IMR-90 (cell line): ENCODE results near the gene MED12L. TPM values are rescaled to one million over a fixed set of nuclear protein-coding genes. Genes with fewer than 3 reads are reported as not detected.

Experiments used
- ATAC-seq: fragments of 200-7000 bp; cut with Tn5 transposase; 2 replicates; pipeline ENCODE4 v1.9.1; 2020; ENCODE audit warnings: low read depth, mild to moderate bottlenecking, moderate library complexity
- BruUV-seq: library from RNA; stranded (reverse); fragments of 400-500 nt; replicated peaks from 2 replicates; lab custom pipeline; 2021; lab: Mats Ljungman, UMichigan
- CTCF ChIA-PET: fragments of 300-600 bp; formaldehyde crosslinking; extraction: SDS; loops from one replicate; lab custom pipeline; 2021; ENCODE audit warnings: antibody characterized with exemption; lab: Yijun Ruan, JAX
- POLR2A ChIA-PET: fragments of 300-600 bp; sonication (Branson Sonifier 250); formaldehyde crosslinking; loops from one replicate; lab custom pipeline; 2022; ENCODE audit warnings: antibody characterized with exemption; ENCODE audit not compliant: unreplicated experiment; lab: Charles Lee
- DNase-seq: peaks from one replicate; pipeline ENCODE4 v3.0.0; 2013
- H2AFZ ChIP-seq: replicated peaks from 2 replicates; pipeline ENCODE3; 2013; ENCODE audit warnings: low read length, mild to moderate bottlenecking; ENCODE audit not compliant: poor library complexity
- H2AK5ac ChIP-seq: 2 replicates; pipeline ENCODE4 v1.6.1; 2013; ENCODE audit warnings: low read depth, low read length, inconsistent platforms
- H2AK9ac ChIP-seq: replicated peaks from 2 replicates; pipeline ENCODE3; 2013; ENCODE audit warnings: mild to moderate bottlenecking, low read depth, low read length, moderate library complexity; ENCODE audit not compliant: poor library complexity
- H2BK120ac ChIP-seq: 2 replicates; pipeline ENCODE4 v1.6.1; 2013; ENCODE audit warnings: low read depth, low read length, inconsistent platforms
- H2BK15ac ChIP-seq: 3 replicates; pipeline ENCODE4 v1.6.1; 2013; ENCODE audit warnings: low read depth, low read length, inconsistent platforms
- H2BK20ac ChIP-seq: 2 replicates; pipeline ENCODE4 v1.6.1; 2013; ENCODE audit warnings: low read depth, mild to moderate bottlenecking, inconsistent platforms, low read length, moderate library complexity
- H2BK5ac ChIP-seq: 2 replicates; pipeline ENCODE4 v1.6.1; 2013; ENCODE audit warnings: mild to moderate bottlenecking, low read depth, low read length, inconsistent platforms; ENCODE audit not compliant: poor library complexity, severe bottlenecking
- H3K14ac ChIP-seq: replicated peaks from 2 replicates; pipeline ENCODE4 v1.6.1; 2013; ENCODE audit warnings: low read depth, low read length, inconsistent platforms
- H3K18ac ChIP-seq: 2 replicates; pipeline ENCODE4 v1.6.1; 2013; ENCODE audit warnings: low read depth, low read length, control low read depth
- H3K23ac ChIP-seq: 2 replicates; pipeline ENCODE4 v1.6.1; 2013; ENCODE audit warnings: low read depth, low read length, inconsistent platforms
- H3K27ac ChIP-seq: 2 replicates; pipeline ENCODE4 v1.5.1; 2013; ENCODE audit warnings: mild to moderate bottlenecking, control low read depth, low read length; ENCODE audit not compliant: insufficient read depth
- H3K27me3 ChIP-seq: 2 replicates; pipeline ENCODE4 v1.6.1; 2013; ENCODE audit warnings: low read length; ENCODE audit not compliant: control insufficient read depth, insufficient read depth
- H3K36me3 ChIP-seq: 2 replicates; pipeline ENCODE4 v1.6.1; 2013; ENCODE audit warnings: low read length, mixed read lengths; ENCODE audit not compliant: control insufficient read depth, insufficient read depth
- H3K4ac ChIP-seq: 2 replicates; pipeline ENCODE4 v1.6.1; 2013; ENCODE audit warnings: low read depth, low read length, inconsistent platforms
- H3K4me1 ChIP-seq: 2 replicates; pipeline ENCODE4 v1.6.1; 2013; ENCODE audit warnings: low read length, mixed read lengths; ENCODE audit not compliant: control insufficient read depth, insufficient read depth
- H3K4me2 ChIP-seq: 2 replicates; pipeline ENCODE4 v1.6.1; 2013; ENCODE audit warnings: low read depth, mild to moderate bottlenecking, control low read depth, low read length, moderate library complexity
- H3K4me3 ChIP-seq: 2 replicates; pipeline ENCODE4 v1.5.1; 2013; ENCODE audit warnings: low read depth, mild to moderate bottlenecking, control low read depth, low read length, moderate library complexity; ENCODE audit not compliant: insufficient read depth
- H3K56ac ChIP-seq: 2 replicates; pipeline ENCODE4 v1.6.1; 2013; ENCODE audit warnings: low read length, inconsistent platforms; ENCODE audit not compliant: insufficient read depth; ENCODE audit errors: extremely low read depth
- H3K79me1 ChIP-seq, 2 experiments: 2 replicates each; pipeline ENCODE4 v1.6.1; 2013; ENCODE audit warnings: low read length in 2 of 2, inconsistent platforms in 1 of 2, low read depth in 1 of 2
- H3K9ac ChIP-seq: 2 replicates; pipeline ENCODE4 v1.6.1; 2013; ENCODE audit warnings: low read depth, low read length, control low read depth
- H3K9me1 ChIP-seq: 2 replicates; pipeline ENCODE4 v1.6.1; 2013; ENCODE audit warnings: low read length, inconsistent platforms; ENCODE audit not compliant: insufficient read depth
- H3K9me3 ChIP-seq: 2 replicates; pipeline ENCODE4 v1.6.1; 2013; ENCODE audit warnings: low read length; ENCODE audit not compliant: control insufficient read depth, insufficient read depth
- H4K20me1 ChIP-seq: 2 replicates; pipeline ENCODE4 v1.6.1; 2013; ENCODE audit warnings: low read length, inconsistent platforms; ENCODE audit not compliant: insufficient read depth
- H4K5ac ChIP-seq: 2 replicates; pipeline ENCODE4 v1.6.1; 2013; ENCODE audit warnings: mild to moderate bottlenecking, low read depth, low read length, control low read depth
- H4K8ac ChIP-seq, 2 experiments: 2 replicates each; pipeline ENCODE4 v1.6.1; 2013; ENCODE audit warnings: low read depth in 2 of 2, low read length in 2 of 2, control low read depth in 1 of 2, inconsistent platforms in 1 of 2
- H4K91ac ChIP-seq: 2 replicates; pipeline ENCODE4 v1.6.1; 2013; ENCODE audit warnings: low read depth, low read length, inconsistent platforms; ENCODE audit not compliant: insufficient read depth
- BHLHE40 ChIP-seq: fragments of 150-350 bp; IDR thresholded peaks from 2 replicates; pipeline ENCODE4 v1.6.1; 2016; ENCODE audit warnings: mild to moderate bottlenecking, low read depth, low read length
- CEBPB ChIP-seq: IDR thresholded peaks from 2 replicates; pipeline ENCODE4 v1.6.1; 2012; ENCODE audit warnings: low read depth, low read length, improper control_type of control experiment
- CHD1 ChIP-seq: IDR thresholded peaks from 2 replicates; pipeline ENCODE4 v1.6.1; 2012; ENCODE audit warnings: low read depth, low read length, improper control_type of control experiment
- FOS ChIP-seq: fragments of 150-350 bp; IDR thresholded peaks from 2 replicates; pipeline ENCODE4 v1.6.1; 2016; ENCODE audit warnings: low read depth, low read length
- MAZ ChIP-seq: IDR thresholded peaks from 2 replicates; pipeline ENCODE4 v1.6.1; 2012; ENCODE audit warnings: low read depth, mild to moderate bottlenecking, low read length, improper control_type of control experiment, moderate library complexity, borderline replicate concordance
- MXI1 ChIP-seq: IDR thresholded peaks from 2 replicates; pipeline ENCODE4 v1.6.1; 2012; ENCODE audit warnings: low read depth, mild to moderate bottlenecking, low read length, moderate library complexity, borderline replicate concordance
- NFE2L2 ChIP-seq: fragments of 150-350 bp; IDR thresholded peaks from 2 replicates; pipeline ENCODE4 v1.6.1; 2016; ENCODE audit warnings: low read depth, mild to moderate bottlenecking, low read length
- RCOR1 ChIP-seq: IDR thresholded peaks from 2 replicates; pipeline ENCODE4 v1.6.1; 2012; ENCODE audit warnings: mild to moderate bottlenecking, low read length, improper control_type of control experiment; ENCODE audit not compliant: insufficient replicate concordance
- RFX5 ChIP-seq: IDR thresholded peaks from 2 replicates; pipeline ENCODE4 v1.8.0; 2012; ENCODE audit warnings: low read depth, mild to moderate bottlenecking, low read length, moderate library complexity
- WGBS, 2 experiments: methylation state at CpG; one replicate each; pipeline versions ENCODE4 v1.1.5 to v1.1.7; 2013; ENCODE audit warnings: missing lambda C conversion rate in 2 of 2; ENCODE audit not compliant: insufficient read length in 1 of 2; ENCODE audit errors: extremely low coverage in 2 of 2; 5-methylcytosine and 5-hydroxymethylcytosine counted together
- dilution Hi-C: fragments of 300-500 bp; cut with HindIII; formaldehyde crosslinking; loops from one replicate; pipeline ENCODE4 v1.14.3; 2018; ENCODE audit warnings: low sequenced_read_pairs; ENCODE audit not compliant: unreplicated experiment
- in situ Hi-C: fragments of 300-500 bp; cut with MboI; formaldehyde crosslinking; loops from 3 replicates; pipeline ENCODE4 v1.14.3; 2019; ENCODE audit warnings: low sequenced_read_pairs, inconsistent platforms, mixed read lengths
- intact Hi-C: fragments of 100-400 bp; cut with micrococcal nuclease; formaldehyde crosslinking; loops from 2 replicates; pipeline ENCODE4 v1.10.0; 2022
- polyA plus RNA-seq, 3 experiments: library from polyadenylated mRNA; depleted of rRNA; stranded (reverse); fragments of >200 nt; gene quantifications; 2 replicates each; pipeline ENCODE4 v1.2.3, GENCODE V29; 2012; ENCODE audit warnings: low replicate concordance in 1 of 3
- total RNA-seq: library from RNA; depleted of rRNA; stranded (reverse); fragments of >200 nt; gene quantifications from 2 replicates; pipeline ENCODE4 v1.2.3, GENCODE V29; 2012
- TF ChIP-seq, protein P1 (sequence below): fragments of 150-350 bp; IDR thresholded peaks from 2 replicates; pipeline ENCODE4 v1.6.1; 2017; ENCODE audit warnings: mild to moderate bottlenecking, antibody characterized with exemption, low read length, low read depth
- TF ChIP-seq, protein P2 (sequence below): fragments of 150-350 bp; IDR thresholded peaks from 2 replicates; pipeline ENCODE4 v1.6.1; 2016; ENCODE audit warnings: low read depth, mild to moderate bottlenecking, low read length, moderate library complexity, borderline replicate concordance
- TF ChIP-seq, protein P3 (sequence below): conservative IDR thresholded peaks from 2 replicates; pipeline ENCODE4 v1.5.1; 2012; ENCODE audit warnings: mild to moderate bottlenecking, low read depth, low read length, improper control_type of control experiment

MED12L gene
- total and polyA plus RNA-seq, 2 of the 4 experiments (the other 2 are of a cell fraction) = 0.05 to 0.18 TPM

DNA sequence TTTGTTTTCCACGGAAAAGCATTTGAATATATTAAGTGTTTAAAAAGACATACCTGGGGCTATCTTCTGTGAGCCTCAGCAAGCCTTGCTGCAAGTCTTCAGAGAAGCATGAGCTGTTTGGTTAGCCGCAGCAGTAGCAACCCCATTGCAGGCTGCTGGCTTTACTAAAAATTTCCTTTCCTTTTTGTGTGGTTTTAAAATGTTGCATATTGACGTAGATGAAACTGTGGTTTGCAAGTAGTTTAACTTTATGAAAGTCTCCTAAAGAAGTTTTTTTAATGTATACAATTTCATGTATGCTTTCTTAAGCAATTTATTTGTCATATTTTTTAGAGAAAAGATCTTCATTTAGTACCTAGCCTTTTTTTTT lies 117.6 kb downstream of the MED12L start, which contains the start of gene GPR171:
GPR171 (minus strand) TSS at position 166 of the 370 bp plus-strand sequence. CDS start 3,830 bp downstream, outside the sequence.
- WGBS, 2 experiments = no CpG with 5 or more reads among the region's 3 CpGs
- POLR2A ChIA-PET = no interaction called here

More for the DNA sequence above, 117.6 kb downstream of the MED12L start, which contains the start of gene GPR171:
- CTCF ChIA-PET = interaction anchor here (0.6 kb wide), 1 partner anchor 8 kb away, joined by 4 read pairs; no protein-coding TSS in a partner anchor
- no peak within 1 kb of the TSS for H4K5ac ChIP-seq
- no peak for ATAC-seq
- peaks cover 2% of the 10 kb centered on the region; the same call in 1 of the 2 replicates for H3K4me1 ChIP-seq
- H3K23ac ChIP-seq = no peak within 1 kb of the TSS
- H3K14ac ChIP-seq = no peak within 1 kb of the TSS
- no peaks in the 10 kb centered on the region for H3K9me3 ChIP-seq
- no peak within 1 kb of the TSS for H2BK120ac ChIP-seq
- H3K4me3 ChIP-seq = no peak within 1 kb of the TSS
- no peak for DNase-seq
- no peak within 1 kb of the TSS for H3K4ac ChIP-seq
- H3K79me1 ChIP-seq = no peaks in the 10 kb centered on the region
- H2AK5ac ChIP-seq = no peak within 1 kb of the TSS
- no TSS peak for BruUV-seq
- H3K9me1 ChIP-seq = peaks cover 3% of the 10 kb centered on the region; the same call in 1 of the 2 replicates
- no peak within 1 kb of the TSS for H2AK9ac ChIP-seq
- no peak within 1 kb of the TSS for H3K27ac ChIP-seq
- H4K20me1 ChIP-seq = no peaks in the 10 kb centered on the region
- in situ Hi-C loops (no loop called here), dilution Hi-C loops (no loop called here), intact Hi-C loops (no loop called here)
- no peak within 1 kb of the TSS for H3K9ac ChIP-seq
- H2BK20ac ChIP-seq = no peak within 1 kb of the TSS
- no peak within 1 kb of the TSS for H3K4me2 ChIP-seq
- no peaks in the 10 kb centered on the region for H3K27me3 ChIP-seq
- no peak within 1 kb of the TSS for H4K91ac ChIP-seq
- no peak for TF ChIP-seq CHD1
- TF ChIP-seq BHLHE40 = no peak
- TF ChIP-seq CEBPB = no peak
- TF ChIP-seq RFX5 = no peak
- no peak for TF ChIP-seq MXI1
- TF ChIP-seq RCOR1 = no peak
- no peak for TF ChIP-seq NFE2L2
- no peak for TF ChIP-seq MAZ
- TF ChIP-seq FOS = no peak
- TF ChIP-seq, protein P1, sequence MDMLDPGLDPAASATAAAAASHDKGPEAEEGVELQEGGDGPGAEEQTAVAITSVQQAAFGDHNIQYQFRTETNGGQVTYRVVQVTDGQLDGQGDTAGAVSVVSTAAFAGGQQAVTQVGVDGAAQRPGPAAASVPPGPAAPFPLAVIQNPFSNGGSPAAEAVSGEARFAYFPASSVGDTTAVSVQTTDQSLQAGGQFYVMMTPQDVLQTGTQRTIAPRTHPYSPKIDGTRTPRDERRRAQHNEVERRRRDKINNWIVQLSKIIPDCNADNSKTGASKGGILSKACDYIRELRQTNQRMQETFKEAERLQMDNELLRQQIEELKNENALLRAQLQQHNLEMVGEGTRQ = no peak
- TF ChIP-seq, protein P2, sequence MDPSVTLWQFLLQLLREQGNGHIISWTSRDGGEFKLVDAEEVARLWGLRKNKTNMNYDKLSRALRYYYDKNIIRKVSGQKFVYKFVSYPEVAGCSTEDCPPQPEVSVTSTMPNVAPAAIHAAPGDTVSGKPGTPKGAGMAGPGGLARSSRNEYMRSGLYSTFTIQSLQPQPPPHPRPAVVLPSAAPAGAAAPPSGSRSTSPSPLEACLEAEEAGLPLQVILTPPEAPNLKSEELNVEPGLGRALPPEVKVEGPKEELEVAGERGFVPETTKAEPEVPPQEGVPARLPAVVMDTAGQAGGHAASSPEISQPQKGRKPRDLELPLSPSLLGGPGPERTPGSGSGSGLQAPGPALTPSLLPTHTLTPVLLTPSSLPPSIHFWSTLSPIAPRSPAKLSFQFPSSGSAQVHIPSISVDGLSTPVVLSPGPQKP = no peak
- TF ChIP-seq, protein P3, sequence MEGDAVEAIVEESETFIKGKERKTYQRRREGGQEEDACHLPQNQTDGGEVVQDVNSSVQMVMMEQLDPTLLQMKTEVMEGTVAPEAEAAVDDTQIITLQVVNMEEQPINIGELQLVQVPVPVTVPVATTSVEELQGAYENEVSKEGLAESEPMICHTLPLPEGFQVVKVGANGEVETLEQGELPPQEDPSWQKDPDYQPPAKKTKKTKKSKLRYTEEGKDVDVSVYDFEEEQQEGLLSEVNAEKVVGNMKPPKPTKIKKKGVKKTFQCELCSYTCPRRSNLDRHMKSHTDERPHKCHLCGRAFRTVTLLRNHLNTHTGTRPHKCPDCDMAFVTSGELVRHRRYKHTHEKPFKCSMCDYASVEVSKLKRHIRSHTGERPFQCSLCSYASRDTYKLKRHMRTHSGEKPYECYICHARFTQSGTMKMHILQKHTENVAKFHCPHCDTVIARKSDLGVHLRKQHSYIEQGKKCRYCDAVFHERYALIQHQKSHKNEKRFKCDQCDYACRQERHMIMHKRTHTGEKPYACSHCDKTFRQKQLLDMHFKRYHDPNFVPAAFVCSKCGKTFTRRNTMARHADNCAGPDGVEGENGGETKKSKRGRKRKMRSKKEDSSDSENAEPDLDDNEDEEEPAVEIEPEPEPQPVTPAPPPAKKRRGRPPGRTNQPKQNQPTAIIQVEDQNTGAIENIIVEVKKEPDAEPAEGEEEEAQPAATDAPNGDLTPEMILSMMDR = no peak
- H3K56ac ChIP-seq = no peak within 1 kb of the TSS
- no peaks in the 10 kb centered on the region for H3K36me3 ChIP-seq
- H4K8ac ChIP-seq = no peak within 1 kb of the TSS
- no peak within 1 kb of the TSS for H2BK15ac ChIP-seq
- no peak within 1 kb of the TSS for H2AFZ ChIP-seq
- no peak within 1 kb of the TSS for H3K18ac ChIP-seq
- no peak within 1 kb of the TSS for H2BK5ac ChIP-seq
